ENCODE data around the gene CCNY.

GRCh38 chr10:35570397-35570796 is 234.1 kb downstream of the CCNY start:
- no peak for TF ChIP-seq EZH2phosphoT487 (IDR thresholded peaks at IDR 0.05; ENCODE audit: borderline replicate concordance, low read length)
- TF ChIP-seq CTCF (IDR thresholded peaks at IDR 0.05; ENCODE audit: low read depth, low read length, poor library complexity, severe bottlenecking), result no peak

Data from DOHH2 (cell line).